Activated CD4-positive, alpha-beta T cell treated with anti-CD3 and anti-CD28 coated beads, Interleukin-2, Interleukin-4, amounts not matched to agents 100 ng/mL and 50 ng/mL, durations not matched to agents 16 hours and 8 hours (primary cell): Measurements from ENCODE around the gene MTUS2.

Experiments
- DNase-seq: peaks from one replicate; pipeline ENCODE4 v3.0.0-alpha.2; 2020; ENCODE audit warnings: low spot score

MTUS2 gene

GRCh38 chr13:29108068-29108786, 288.1 kb downstream of the MTUS2 start:
- DNase-seq = no peak

- DNase-seq = no peak
These were observed 289.8 kb downstream of the MTUS2 start for GRCh38 chr13:29109987-29110386.

GRCh38 chr13:29111446-29111845, 291.3 kb downstream of the MTUS2 start:
- no peak for DNase-seq

GRCh38 chr13:29115842-29116241, 295.7 kb downstream of the MTUS2 start:
- no peak for DNase-seq

DNA sequence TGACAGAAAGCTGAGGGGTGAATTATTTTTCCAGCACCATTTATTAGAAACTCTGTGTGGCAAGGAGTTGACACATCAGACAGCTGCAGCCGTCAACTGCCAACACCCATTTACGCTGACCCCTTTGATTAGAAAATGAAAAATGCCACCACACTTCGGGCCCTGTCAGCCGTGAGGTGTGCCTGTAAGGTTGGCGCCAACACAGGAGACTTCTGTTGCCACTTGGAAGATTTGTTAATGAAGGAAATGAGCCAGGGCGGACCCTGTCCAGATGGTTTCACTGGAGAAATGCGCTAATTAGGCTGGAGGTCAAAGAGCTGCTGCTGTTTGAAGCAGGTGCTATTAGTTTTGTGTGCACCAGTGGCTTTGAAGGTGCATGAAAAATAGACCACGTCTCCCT, 297.5 kb downstream of the MTUS2 start:
- DNase-seq = no peak

GRCh38 chr13:29118471-29118870, 298.3 kb downstream of the MTUS2 start:
- DNase-seq = no peak

- DNase-seq = peak; percentile 67
These were observed 305.2 kb downstream of the MTUS2 start for GRCh38 chr13:29125191-29125933.

DNA sequence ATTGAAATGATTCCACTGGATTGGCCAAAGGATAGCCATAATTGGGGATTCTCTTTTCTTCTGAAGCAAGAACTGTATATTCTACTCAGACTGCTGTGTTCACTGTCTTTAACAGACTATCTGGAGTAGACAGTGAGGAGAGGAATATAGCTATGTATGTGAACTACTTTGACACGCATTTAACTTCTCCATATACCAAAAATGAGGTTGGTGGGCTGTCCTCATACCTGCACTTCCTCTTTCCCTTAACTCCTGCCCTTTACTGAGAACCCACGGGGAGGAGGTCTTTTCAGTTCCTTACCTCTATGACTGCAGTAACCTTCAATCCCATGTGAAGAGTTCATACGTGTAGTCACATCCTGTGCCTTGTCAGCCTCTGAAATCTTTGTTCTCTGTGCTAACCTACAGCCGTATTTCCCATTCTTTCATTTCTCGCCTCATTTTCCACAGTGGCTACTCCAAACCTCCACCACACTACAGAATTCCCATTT, 305.8 kb downstream of the MTUS2 start:
- peak; percentile 32 for DNase-seq

DNA sequence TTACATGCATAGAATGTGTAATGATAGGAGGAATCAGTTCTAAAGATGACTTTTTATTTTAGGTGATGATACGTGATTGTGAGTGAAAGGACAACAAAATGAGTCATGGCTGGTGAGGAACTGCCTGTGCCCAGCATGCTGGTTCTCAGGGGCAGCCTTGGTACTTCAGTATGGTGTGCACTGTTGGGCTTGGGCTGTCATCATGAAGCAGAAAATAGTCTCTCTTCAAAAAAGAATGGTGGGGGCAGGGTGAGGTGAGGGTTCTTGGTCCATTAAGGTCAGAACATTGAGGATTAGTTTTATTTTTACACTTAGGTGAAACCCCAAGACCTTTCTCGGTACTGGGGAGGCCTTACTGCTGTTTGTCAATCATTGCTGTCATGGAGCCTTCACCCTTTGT, 309.5 kb downstream of the MTUS2 start:
- peak; percentile 4 for DNase-seq

DNA sequence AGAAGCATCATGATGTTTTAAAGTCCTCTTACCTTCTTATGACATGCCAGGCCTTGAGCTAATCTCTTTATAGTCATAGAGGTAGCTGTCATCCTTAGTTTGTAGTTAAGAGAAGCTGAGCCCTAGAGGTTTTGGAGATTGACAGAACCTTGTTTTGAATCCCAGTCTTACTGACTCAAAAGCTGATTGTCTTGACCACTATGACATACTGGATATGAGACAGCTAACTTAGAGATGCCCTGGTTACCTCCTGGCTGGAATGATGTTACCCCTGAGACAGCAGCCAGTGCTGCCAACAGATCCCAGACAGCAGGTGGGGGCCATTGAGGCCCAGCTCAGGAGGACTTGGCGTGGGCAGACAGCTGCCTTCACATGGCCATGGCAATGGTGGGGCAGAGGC, 311.0 kb downstream of the MTUS2 start:
- DNase-seq = no peak

GRCh38 chr13:29131881-29132668, 311.9 kb downstream of the MTUS2 start:
- DNase-seq = no peak

DNA sequence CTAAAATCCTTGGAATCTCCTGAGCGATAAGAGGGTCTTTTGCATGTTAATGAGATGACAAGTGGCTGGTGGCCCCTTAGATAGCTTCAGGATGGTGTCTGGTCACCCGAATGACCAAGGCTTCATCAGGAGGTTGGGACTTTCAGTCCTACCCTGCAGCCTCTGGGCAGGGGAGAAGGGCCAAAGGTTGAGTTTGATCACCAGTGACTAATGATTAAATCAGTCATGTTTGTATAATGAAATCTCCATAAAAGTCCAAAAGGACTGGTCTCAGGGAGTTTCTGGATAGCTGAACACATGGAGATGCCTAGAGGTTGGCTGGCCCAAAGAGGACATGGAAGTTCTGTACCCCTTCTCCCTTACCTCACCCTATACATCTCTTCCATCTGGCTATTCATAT, 316.2 kb downstream of the MTUS2 start:
- DNase-seq = no peak

DNA sequence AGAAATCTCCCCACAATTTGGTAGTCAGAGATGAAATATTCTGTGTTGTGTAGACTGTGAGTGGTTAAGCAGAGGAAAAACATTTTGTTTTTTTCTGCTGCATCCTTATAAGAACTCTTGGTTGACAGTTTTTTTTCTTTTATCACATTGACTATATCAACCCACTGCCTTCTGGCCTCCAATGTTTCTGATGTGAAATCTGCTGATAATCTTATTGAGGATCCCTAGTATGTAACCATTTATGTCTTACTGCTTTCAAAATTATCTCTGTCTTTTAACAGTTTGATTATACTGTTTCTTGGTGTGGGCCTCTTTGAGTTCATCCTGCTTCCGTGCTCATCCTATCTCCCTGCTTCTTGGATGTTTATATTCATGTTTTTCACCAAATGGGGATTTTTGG, 316.9 kb downstream of the MTUS2 start:
- no peak for DNase-seq

DNA sequence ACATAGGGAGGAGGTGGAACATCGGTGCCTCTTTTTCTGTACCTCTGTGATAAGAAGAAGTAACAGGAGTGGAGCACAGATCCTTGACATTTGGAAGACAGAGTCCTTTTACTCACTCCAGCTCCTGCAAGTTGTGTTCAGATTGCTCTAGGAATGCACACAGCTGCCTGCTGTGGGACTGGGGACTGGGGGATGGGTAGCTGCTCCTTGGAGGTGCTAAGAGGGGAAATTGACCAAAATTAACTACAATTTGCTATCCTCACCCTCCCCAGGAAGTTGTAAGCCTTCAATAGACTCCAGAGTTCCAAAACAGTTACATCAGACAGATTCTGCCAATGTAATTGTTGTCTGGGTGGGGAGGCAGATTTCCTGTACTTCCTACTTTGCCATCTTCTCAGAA, 317.9 kb downstream of the MTUS2 start:
- DNase-seq = no peak

GRCh38 chr13:29140277-29140676, 320.1 kb downstream of the MTUS2 start:
- DNase-seq = no peak

GRCh38 chr13:29143847-29144246, 323.7 kb downstream of the MTUS2 start:
- DNase-seq = no peak

- no peak for DNase-seq
These were observed 334.3 kb downstream of the MTUS2 start for GRCh38 chr13:29154390-29154789.

- no peak for DNase-seq
These were observed 336.0 kb downstream of the MTUS2 start for GRCh38 chr13:29156136-29156535.

DNA sequence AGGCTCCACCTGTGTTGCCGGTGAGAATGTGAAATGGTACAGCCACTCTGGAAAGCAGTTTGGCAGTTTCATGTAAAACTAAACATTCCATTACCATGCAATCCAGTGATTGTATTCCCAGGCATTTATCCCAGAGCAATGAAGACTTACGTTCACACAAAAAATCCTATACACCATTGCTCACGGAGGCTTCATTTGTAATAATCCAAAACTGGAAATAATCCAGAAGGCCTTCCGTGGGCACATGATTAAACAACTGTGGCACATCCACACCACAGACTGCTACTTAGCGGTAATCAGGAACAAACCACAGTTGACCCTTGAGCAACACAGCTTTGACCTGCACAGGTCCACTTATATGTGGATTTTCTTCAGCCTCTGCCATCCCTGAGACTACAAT, 339.7 kb downstream of the MTUS2 start:
- no peak for DNase-seq

GRCh38 chr13:29160862-29161261, 340.7 kb downstream of the MTUS2 start:
- DNase-seq = no peak

GRCh38 chr13:29161676-29162075, 341.5 kb downstream of the MTUS2 start:
- DNase-seq = no peak

DNA sequence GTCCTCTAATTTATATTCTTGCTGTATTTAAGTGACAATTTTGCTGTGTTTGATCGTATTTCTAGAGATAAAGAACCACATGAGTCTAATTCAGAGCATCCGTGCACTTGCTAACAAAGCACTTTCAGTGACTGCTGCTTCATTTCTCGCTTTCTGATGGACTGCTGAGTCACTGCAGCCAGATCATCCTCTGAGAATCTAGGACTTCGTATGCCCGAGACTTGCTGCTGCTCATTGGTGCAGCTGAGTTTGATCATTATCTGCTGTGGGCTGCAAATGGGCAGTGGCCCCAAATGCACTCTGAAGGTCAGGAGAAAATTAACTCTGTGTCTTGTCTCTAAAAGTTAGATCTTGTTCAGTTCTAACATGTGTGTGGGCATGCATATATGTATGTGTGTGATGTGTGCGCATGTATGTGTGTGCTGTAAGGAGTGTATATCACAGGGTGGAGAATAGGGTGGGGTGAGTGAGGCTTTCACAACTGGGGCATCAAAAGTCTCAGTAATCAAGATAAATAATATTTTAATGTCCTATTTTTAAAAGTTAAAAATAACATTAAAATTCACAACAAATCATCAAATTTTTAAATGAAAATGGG, 342.6 kb downstream of the MTUS2 start:
- DNase-seq = peak; percentile 25
